GM21367 (cell line): ENCODE data around the gene MGAT4D.
"Not testable (repeated sequence)": the region's sequence is repeated elsewhere in the genome, so short reads cannot be mapped to it uniquely, and the experiment has no call there.

Experiments
- ATAC-seq: cut with Tn5 transposase; IDR thresholded peaks from one replicate; pipeline ENCODE4 v1.9.1; 2021; ENCODE audit not compliant: unreplicated experiment

MGAT4D gene

GRCh38 chr4:140444347-140444746, 53.7 kb downstream of the MGAT4D start:
- not testable (repeated sequence) for ATAC-seq

- no peak for ATAC-seq
These were observed 58.4 kb downstream of the MGAT4D start for GRCh38 chr4:140439644-140440142.

- ATAC-seq: no peak
These were observed 70.1 kb downstream of the MGAT4D start for GRCh38 chr4:140427919-140428471.

- peak; percentile 89 for ATAC-seq
These were observed 70.8 kb downstream of the MGAT4D start, which contains the start of gene CLGN for GRCh38 chr4:140427106-140427918. Gene CLGN, minus strand, starts transcription at chr4:140427648. Its CDS starts 14,570 bp downstream, at chr4:140413078.

- ATAC-seq: no peak
These were observed 71.4 kb downstream of the MGAT4D start for GRCh38 chr4:140426610-140427105.

GRCh38 chr4:140423106-140423505, 75.0 kb downstream of the MGAT4D start:
- ATAC-seq: no peak

GRCh38 chr4:140413130-140413969, 84.7 kb downstream of the MGAT4D start:
- ATAC-seq: not testable (repeated sequence)

- no peak for ATAC-seq
These were observed 89.1 kb downstream of the MGAT4D start for GRCh38 chr4:140408974-140409373.

GRCh38 chr4:140406292-140406691, 91.8 kb downstream of the MGAT4D start:
- no peak for ATAC-seq

- ATAC-seq: no peak
These were observed 98.0 kb downstream of the MGAT4D start for GRCh38 chr4:140400111-140400510.

GRCh38 chr4:140395668-140396067, 102.4 kb downstream of the MGAT4D start:
- no peak for ATAC-seq
